ENCODE results near the gene FAM8A1.

DNA sequence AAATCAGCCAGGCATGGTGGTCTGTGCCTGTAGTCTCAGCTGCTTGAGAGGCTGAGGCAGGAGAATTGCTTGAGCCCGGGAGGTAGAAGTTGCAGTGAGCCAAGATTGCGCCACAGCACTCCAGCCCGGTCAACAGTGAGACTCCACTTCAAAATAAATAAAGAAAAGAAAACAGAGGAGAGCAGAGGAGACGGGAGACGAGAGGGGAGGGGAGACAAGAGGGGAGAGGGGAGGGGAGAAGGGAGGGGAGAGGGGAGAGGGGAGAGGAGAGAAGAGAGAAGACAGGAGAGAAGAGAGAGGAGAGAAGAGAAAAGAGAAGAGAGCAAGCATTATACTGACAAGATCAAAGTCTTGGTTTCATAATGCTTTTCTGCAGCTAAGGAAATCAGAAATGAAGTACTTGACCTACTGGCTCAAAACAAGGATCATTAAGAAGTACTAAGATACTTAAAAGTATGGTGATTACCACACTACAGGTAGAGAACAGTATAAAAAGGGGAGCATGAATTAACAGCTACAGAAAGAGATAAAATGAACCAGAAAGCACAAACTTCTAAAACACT lies 30.5 kb downstream of the FAM8A1 start:
- TF ChIP-seq, protein P1, sequence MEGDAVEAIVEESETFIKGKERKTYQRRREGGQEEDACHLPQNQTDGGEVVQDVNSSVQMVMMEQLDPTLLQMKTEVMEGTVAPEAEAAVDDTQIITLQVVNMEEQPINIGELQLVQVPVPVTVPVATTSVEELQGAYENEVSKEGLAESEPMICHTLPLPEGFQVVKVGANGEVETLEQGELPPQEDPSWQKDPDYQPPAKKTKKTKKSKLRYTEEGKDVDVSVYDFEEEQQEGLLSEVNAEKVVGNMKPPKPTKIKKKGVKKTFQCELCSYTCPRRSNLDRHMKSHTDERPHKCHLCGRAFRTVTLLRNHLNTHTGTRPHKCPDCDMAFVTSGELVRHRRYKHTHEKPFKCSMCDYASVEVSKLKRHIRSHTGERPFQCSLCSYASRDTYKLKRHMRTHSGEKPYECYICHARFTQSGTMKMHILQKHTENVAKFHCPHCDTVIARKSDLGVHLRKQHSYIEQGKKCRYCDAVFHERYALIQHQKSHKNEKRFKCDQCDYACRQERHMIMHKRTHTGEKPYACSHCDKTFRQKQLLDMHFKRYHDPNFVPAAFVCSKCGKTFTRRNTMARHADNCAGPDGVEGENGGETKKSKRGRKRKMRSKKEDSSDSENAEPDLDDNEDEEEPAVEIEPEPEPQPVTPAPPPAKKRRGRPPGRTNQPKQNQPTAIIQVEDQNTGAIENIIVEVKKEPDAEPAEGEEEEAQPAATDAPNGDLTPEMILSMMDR (IDR thresholded peaks at IDR 0.05; ENCODE audit: borderline replicate concordance, extremely low read depth, low read length, poor library complexity, severe bottlenecking) = no peak
- no peak for TF ChIP-seq EZH2 (IDR thresholded peaks at IDR 0.05; ENCODE audit: borderline replicate concordance, low read depth, low read length, severe bottlenecking)

Data from DND-41 (cell line).